Activated naive CD8-positive, alpha-beta T cell treated with anti-CD3 and anti-CD28 coated beads, Interleukin-2, amount 50 U/mL, for 24 hours (primary cell): Measurements from ENCODE around the gene ELMO1.

Experiments
- ATAC-seq: fragments of 150-1000 bp; cut with Tn5 transposase; one replicate; pipeline ENCODE4 v1.10.0; 2021
- DNase-seq: peaks from one replicate; pipeline ENCODE4 v3.0.0; 2021
- H3K27ac Mint-ChIP-seq: one replicate; pipeline ENCODE4 v1.8.0; 2021; ENCODE audit warnings: mild to moderate bottlenecking, mixed read lengths
- H3K27me3 Mint-ChIP-seq: one replicate; pipeline ENCODE4 v1.8.0; 2021; ENCODE audit warnings: mixed read lengths
- H3K36me3 Mint-ChIP-seq: one replicate; pipeline ENCODE4 v1.8.0; 2021; ENCODE audit warnings: low read depth, mixed read lengths
- H3K4me1 Mint-ChIP-seq: one replicate; pipeline ENCODE4 v1.8.0; 2021; ENCODE audit warnings: mixed read lengths
- H3K4me3 Mint-ChIP-seq: one replicate; pipeline ENCODE4 v1.8.0; 2021; ENCODE audit warnings: mild to moderate bottlenecking, moderate library complexity, mixed read lengths
- H3K9me3 Mint-ChIP-seq: one replicate; pipeline ENCODE4 v1.8.0; 2021; ENCODE audit warnings: mixed read lengths

Gene ELMO1

DNA sequence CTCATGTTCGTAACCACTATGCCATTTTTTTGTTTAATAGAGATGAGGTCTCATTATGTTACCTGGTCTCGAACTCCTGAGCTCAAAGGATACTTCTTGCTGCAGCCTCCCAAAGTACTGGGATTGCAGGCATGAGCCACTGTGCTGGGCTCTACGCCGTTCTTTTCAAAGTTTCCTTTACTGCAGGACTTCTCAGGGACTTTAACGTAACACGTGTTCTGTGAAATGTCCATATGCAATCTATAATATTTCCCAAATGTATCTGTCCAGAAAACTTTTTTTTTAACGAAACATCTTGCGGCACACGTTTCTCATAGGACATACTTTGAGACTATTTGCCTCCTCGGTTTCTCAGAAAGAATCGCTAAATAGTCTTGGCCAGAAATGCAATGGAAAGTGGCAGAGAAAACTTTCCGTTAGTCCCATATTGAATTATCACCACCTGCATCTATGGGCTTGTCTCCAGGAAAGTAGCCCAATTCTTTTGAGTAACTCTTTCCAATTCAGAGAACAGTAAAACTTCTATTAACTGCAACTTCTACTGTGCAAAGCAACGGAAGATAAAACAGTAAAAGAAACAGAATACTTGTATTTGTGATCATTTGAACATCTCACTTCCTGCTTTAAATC is 96.3 kb downstream of the ELMO1 start:
- ATAC-seq, result no peak
- H3K9me3 Mint-ChIP-seq, result no peaks in the 10 kb centered on the region
- peaks cover 77% of the 10 kb centered on the region for H3K4me1 Mint-ChIP-seq
- no peak for DNase-seq
- peaks cover 2% of the 10 kb centered on the region for H3K36me3 Mint-ChIP-seq
- no peaks in the 10 kb centered on the region for H3K27me3 Mint-ChIP-seq
- peak overlapping the region; percentile 88 for H3K4me3 Mint-ChIP-seq
- H3K27ac Mint-ChIP-seq, result peak overlapping the region; percentile 98

GRCh38 chr7:37351716-37352115 is 96.9 kb downstream of the ELMO1 start:
- Mint-ChIP-seq H3K27ac (no peak overlapping the region), H3K4me1 (peaks cover 73% of the 10 kb centered on the region), H3K27me3 (no peaks in the 10 kb centered on the region), H3K4me3 (peak overlapping the region; percentile 88), H3K9me3 (no peaks in the 10 kb centered on the region), H3K36me3 (peaks cover 2% of the 10 kb centered on the region)
- no peak for DNase-seq
- ATAC-seq, result no peak

DNA sequence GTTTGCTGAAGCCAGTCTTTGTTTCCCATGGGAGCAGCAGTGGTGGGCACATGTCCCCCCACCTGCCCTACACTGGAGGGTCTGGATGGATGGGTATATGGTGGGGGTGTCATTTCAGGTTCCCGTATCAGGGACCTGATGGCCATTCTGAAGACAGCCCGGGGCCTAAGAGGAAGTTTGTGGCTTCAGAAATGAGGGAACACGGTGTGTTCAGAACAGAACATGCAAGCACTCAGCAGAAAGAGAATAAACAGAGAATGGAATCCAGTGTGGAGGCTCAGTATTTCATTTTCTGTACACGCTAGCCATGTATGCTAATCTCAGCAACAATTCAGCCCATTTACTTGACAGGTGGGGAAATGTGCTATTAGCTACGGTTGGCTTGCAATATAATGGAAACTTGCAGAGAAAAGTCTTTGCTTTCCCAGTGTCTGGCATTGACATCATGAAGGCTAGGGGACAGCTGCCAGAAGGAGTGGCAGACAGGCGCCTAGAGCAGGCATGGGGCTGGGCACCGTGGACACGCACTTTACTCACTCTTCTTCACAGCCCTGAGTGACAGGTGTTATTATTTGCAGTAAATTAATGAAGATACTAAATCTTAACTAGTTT is 98.6 kb downstream of the ELMO1 start:
- no peak overlapping the region for H3K27ac Mint-ChIP-seq
- H3K27me3 Mint-ChIP-seq, result no peaks in the 10 kb centered on the region
- peak overlapping the region; percentile 41 for H3K4me3 Mint-ChIP-seq
- peaks cover 65% of the 10 kb centered on the region for H3K4me1 Mint-ChIP-seq
- DNase-seq (no peak), ATAC-seq (no peak)
- no peaks in the 10 kb centered on the region for H3K9me3 Mint-ChIP-seq
- peaks cover 2% of the 10 kb centered on the region for H3K36me3 Mint-ChIP-seq

GRCh38 chr7:37348982-37349381 is 99.7 kb downstream of the ELMO1 start:
- Mint-ChIP-seq H3K9me3 (no peaks in the 10 kb centered on the region), H3K27me3 (no peaks in the 10 kb centered on the region), H3K4me1 (peaks cover 63% of the 10 kb centered on the region), H3K27ac (no peak overlapping the region), H3K4me3 (no peak overlapping the region), H3K36me3 (peaks cover 3% of the 10 kb centered on the region)
- DNase-seq (no peak), ATAC-seq (no peak)

- Mint-ChIP-seq H3K36me3 (peaks cover 8% of the 10 kb centered on the region), H3K9me3 (no peaks in the 10 kb centered on the region), H3K4me1 (peaks cover 56% of the 10 kb centered on the region), H3K27me3 (no peaks in the 10 kb centered on the region), H3K4me3 (no peak overlapping the region), H3K27ac (no peak overlapping the region)
- ATAC-seq (no peak), DNase-seq (no peak)
Measured at GRCh38 chr7:37346761-37347160, 101.9 kb downstream of the ELMO1 start.

DNA sequence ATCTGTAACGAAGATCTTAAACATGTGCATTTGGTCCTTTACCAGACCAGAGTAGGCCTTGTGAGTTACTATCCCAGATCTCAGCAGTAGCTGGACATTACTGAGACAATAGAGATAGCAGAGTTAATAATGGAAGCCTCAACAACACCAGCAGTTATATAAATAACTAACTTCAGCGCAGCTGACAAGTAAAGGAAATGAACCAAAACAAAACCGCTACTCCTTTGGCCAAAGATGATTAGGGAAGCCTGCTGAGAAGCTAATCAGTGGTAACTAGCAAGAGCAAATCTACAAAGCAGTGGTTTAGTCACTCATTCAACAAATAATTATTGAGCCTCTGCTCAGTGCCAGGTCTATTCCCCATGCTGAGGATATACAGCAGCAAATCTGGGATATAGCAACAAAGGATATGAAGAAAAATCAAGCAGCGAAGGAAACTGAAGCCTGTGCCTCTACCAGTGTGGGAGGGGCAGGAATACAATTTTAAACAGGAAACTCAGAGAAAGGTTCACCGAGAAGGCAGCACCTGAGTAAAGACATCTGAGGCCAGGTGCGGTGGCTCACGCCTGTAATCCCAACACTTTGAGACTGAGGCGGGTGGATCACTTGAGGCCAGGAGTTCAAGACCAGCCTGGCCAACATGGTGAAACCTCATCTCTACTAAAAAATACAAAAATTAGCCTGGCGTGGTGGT is 103.6 kb downstream of the ELMO1 start:
- Mint-ChIP-seq H3K4me1 (peaks cover 57% of the 10 kb centered on the region), H3K27me3 (no peaks in the 10 kb centered on the region), H3K27ac (peak overlapping the region; percentile 20), H3K9me3 (no peaks in the 10 kb centered on the region), H3K36me3 (peaks cover 24% of the 10 kb centered on the region), H3K4me3 (no peak overlapping the region)
- DNase-seq (no peak), ATAC-seq (no peak)

- peaks cover 63% of the 10 kb centered on the region for H3K4me1 Mint-ChIP-seq
- no peaks in the 10 kb centered on the region for H3K27me3 Mint-ChIP-seq
- H3K9me3 Mint-ChIP-seq, result no peaks in the 10 kb centered on the region
- DNase-seq (peak; percentile 66), ATAC-seq (peak; percentile 85)
- H3K4me3 Mint-ChIP-seq, result peak overlapping the region; percentile 88
- peaks cover 35% of the 10 kb centered on the region for H3K36me3 Mint-ChIP-seq
- H3K27ac Mint-ChIP-seq, result peak overlapping the region; percentile 97
Measured at GRCh38 chr7:37342688-37343471, 105.8 kb downstream of the ELMO1 start.

GRCh38 chr7:37342176-37342687 is 106.4 kb downstream of the ELMO1 start:
- peaks cover 69% of the 10 kb centered on the region for H3K4me1 Mint-ChIP-seq

GRCh38 chr7:37341033-37341630 is 107.5 kb downstream of the ELMO1 start:
- ATAC-seq (peak; percentile 46), DNase-seq (no peak)
- Mint-ChIP-seq H3K4me3 (peak overlapping the region; percentile 88), H3K27ac (peak overlapping the region; percentile 97), H3K27me3 (no peaks in the 10 kb centered on the region), H3K9me3 (no peaks in the 10 kb centered on the region), H3K36me3 (peaks cover 52% of the 10 kb centered on the region), H3K4me1 (peaks cover 78% of the 10 kb centered on the region)

More at GRCh38 chr7:37342176-37342687, 106.4 kb downstream of the ELMO1 start:
- DNase-seq, result no peak
- ATAC-seq, result no peak
- Mint-ChIP-seq H3K4me3 (peak overlapping the region; percentile 88), H3K27ac (peak overlapping the region; percentile 97), H3K9me3 (no peaks in the 10 kb centered on the region), H3K36me3 (peaks cover 41% of the 10 kb centered on the region), H3K27me3 (no peaks in the 10 kb centered on the region)

DNA sequence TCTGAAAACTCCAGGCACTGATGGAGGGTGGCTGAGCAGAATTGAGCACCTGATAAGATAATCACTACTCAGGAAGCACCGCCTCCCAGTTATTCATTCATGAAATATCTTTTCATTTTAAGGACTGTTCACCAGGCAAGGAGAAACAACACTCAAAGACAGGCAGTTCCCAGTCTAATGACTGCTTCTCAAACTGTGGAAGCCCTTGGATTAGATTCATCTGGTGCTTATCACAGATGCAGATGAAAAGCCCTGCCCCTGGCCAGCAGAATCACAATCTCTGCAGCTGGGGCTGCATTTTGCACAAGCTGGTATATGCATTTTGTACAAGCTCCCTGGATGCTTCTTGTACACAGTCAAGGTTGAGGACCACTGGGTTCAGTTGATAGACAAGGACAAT is 109.7 kb downstream of the ELMO1 start:
- H3K4me3 Mint-ChIP-seq, result no peak overlapping the region
- no peak for ATAC-seq

DNA sequence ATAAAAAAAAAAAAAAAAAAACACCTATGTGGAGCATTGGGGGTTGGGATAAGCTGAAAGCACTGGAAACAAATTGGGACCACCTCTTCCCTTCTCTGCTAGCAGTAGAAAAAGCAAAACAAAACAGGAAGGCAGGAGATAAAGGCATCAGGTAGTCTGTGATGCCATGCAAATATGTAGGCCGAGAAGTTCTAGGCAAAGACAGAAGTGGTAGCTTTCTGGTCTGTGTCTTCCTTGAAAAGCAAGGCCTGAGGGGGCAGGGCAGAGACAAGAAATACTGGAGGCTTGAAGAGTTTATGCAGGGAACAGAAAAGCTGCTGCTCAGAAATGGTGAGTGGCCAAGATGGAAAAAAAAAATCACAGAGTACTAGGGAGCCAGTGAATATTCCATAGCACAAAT is 111.1 kb downstream of the ELMO1 start:
- ATAC-seq, result no peak
- peaks cover 88% of the 10 kb centered on the region for H3K4me1 Mint-ChIP-seq
- peaks cover 75% of the 10 kb centered on the region for H3K36me3 Mint-ChIP-seq
- no peaks in the 10 kb centered on the region for H3K27me3 Mint-ChIP-seq
- H3K4me3 Mint-ChIP-seq, result no peak overlapping the region
- H3K27ac Mint-ChIP-seq, result peak overlapping the region; percentile 3
- DNase-seq, result no peak
- no peaks in the 10 kb centered on the region for H3K9me3 Mint-ChIP-seq

More for the DNA sequence above, 109.7 kb downstream of the ELMO1 start:
- Mint-ChIP-seq H3K27me3 (no peaks in the 10 kb centered on the region), H3K36me3 (peaks cover 65% of the 10 kb centered on the region), H3K4me1 (peaks cover 82% of the 10 kb centered on the region), H3K27ac (peak overlapping the region; percentile 13), H3K9me3 (no peaks in the 10 kb centered on the region)
- no peak for DNase-seq

DNA sequence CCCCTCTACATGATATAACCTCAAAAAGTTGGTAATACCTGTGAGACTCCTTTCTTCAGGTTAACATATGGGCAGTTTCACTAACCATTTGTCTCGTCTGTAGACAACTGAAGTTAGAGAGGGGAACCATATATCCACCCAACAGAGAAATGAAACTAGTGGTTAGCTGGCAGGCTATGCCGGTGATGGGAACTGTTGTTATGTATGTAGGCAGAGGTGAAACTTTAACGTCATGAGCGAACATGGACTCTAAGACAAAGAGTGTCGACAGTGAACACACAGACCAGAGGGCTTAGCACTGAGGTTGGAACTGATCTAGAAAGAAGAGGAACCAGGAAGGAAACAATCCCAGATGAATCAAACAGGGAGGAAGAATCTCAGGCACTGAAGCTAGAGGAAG is 112.4 kb downstream of the ELMO1 start:
- Mint-ChIP-seq H3K9me3 (peaks cover 3% of the 10 kb centered on the region), H3K27me3 (no peaks in the 10 kb centered on the region), H3K36me3 (peaks cover 75% of the 10 kb centered on the region), H3K4me1 (peaks cover 87% of the 10 kb centered on the region), H3K4me3 (peak overlapping the region; percentile 20), H3K27ac (peak overlapping the region; percentile 70)
- DNase-seq, result no peak
- peak; percentile 88 for ATAC-seq

GRCh38 chr7:37333075-37333474 is 115.6 kb downstream of the ELMO1 start:
- ATAC-seq, result no peak
- Mint-ChIP-seq H3K27me3 (no peaks in the 10 kb centered on the region), H3K4me1 (peaks cover 77% of the 10 kb centered on the region), H3K4me3 (no peak overlapping the region), H3K27ac (no peak overlapping the region), H3K9me3 (peaks cover 3% of the 10 kb centered on the region), H3K36me3 (peaks cover 73% of the 10 kb centered on the region)
- no peak for DNase-seq
